K562 (cell line): Measurements from ENCODE around the gene PTPN1. TPM values are rescaled to one million over a fixed set of nuclear protein-coding genes. Genes with fewer than 3 reads are reported as not detected.

Experiments
- ATAC-seq: fragments of 200-7000 bp; cut with Tn5 transposase; 3 replicates; pipeline ENCODE4 v1.9.1; 2020; ENCODE audit warnings: moderate library complexity
- BruUV-seq: library from RNA; stranded (reverse); fragments of 400-500 nt; replicated peaks from 2 replicates; lab custom pipeline; 2021; lab: Mats Ljungman, UMichigan
- CTCF ChIA-PET: fragments of 300-600 bp; formaldehyde crosslinking; extraction: SDS; loops from one replicate; lab custom pipeline; 2021; ENCODE audit warnings: low intra/inter-chr PET ratio; lab: Yijun Ruan, JAX
- POLR2A ChIA-PET: fragments of 300-600, 350-650 bp; sonication (Branson Sonifier 250); formaldehyde crosslinking; extraction: SDS; loops from one replicate; lab custom pipeline; 2021; ENCODE audit warnings: antibody characterized with exemption, inconsistent platforms; lab: Yijun Ruan, JAX
- DNase-seq, 4 experiments: peaks; one replicate each; pipeline versions ENCODE4 v3.0.0 to v3.0.0-alpha.2; 2011 to 2018; ENCODE audit warnings: low spot score in 3 of 4, mixed read lengths in 3 of 4; ENCODE audit errors: extremely low read depth in 1 of 4
- FAIRE-seq: peaks from 2 replicates; lab custom pipeline; 2011; peaks lifted over from hg19 to GRCh38; lab: Jason Lieb, UNC
- H2AFZ ChIP-seq: 2 replicates; pipeline ENCODE4 v1.6.0; 2011; ENCODE audit warnings: low read depth, low read length, control low read depth, inconsistent platforms
- H3K27ac ChIP-seq: fragments of 200-600 bp; 3 replicates; pipeline ENCODE4 v1.8.0; 2011; ENCODE audit warnings: low read depth, mild to moderate bottlenecking, control low read depth, inconsistent platforms, low read length, moderate library complexity, mixed read lengths; ENCODE audit errors: extremely low read depth
- H3K27me3 ChIP-seq, 2 experiments: fragments of 300-600 bp in 1 of 2; 2 replicates in 1 of 2; 3 replicates in 1 of 2; pipeline versions ENCODE4 v1.6.0 to v1.8.0; 2011; ENCODE audit warnings: inconsistent platforms in 2 of 2, low read length in 2 of 2, mild to moderate bottlenecking in 1 of 2, mixed read lengths in 1 of 2, moderate library complexity in 1 of 2; ENCODE audit not compliant: control insufficient read depth in 2 of 2, insufficient read depth in 2 of 2
- H3K36me3 ChIP-seq: fragments of 300-600 bp; 3 replicates; pipeline ENCODE4 v1.8.0; 2011; ENCODE audit warnings: mild to moderate bottlenecking, low read length, inconsistent platforms; ENCODE audit not compliant: control insufficient read depth, insufficient read depth
- H3K4me1 ChIP-seq, 2 experiments: fragments of 200-600 bp in 1 of 2; replicated peaks in 1 of 2; 2 replicates in 1 of 2; 3 replicates in 1 of 2; pipeline versions ENCODE4 v1.5.1 to v1.8.0; 2011; ENCODE audit warnings: inconsistent platforms in 2 of 2, low read length in 2 of 2, mild to moderate bottlenecking in 1 of 2, mixed read lengths in 1 of 2, moderate library complexity in 1 of 2; ENCODE audit not compliant: control insufficient read depth in 2 of 2, insufficient read depth in 2 of 2
- H3K4me2 ChIP-seq: 2 replicates; pipeline ENCODE4 v1.6.1; 2011; ENCODE audit warnings: low read length, control low read depth, inconsistent platforms, mixed read lengths; ENCODE audit not compliant: insufficient read depth
- H3K4me3 ChIP-seq: fragments of 200-600 bp; sonication (generic), shearing (Covaris generic); 2 replicates; pipeline ENCODE4 v1.5.1; 2016; ENCODE audit warnings: control low read depth, inconsistent platforms
- H3K79me2 ChIP-seq: fragments of 200-600 bp; 3 replicates; pipeline ENCODE4 v1.8.0; 2011; ENCODE audit warnings: low read length, inconsistent platforms; ENCODE audit not compliant: control insufficient read depth, insufficient read depth
- H3K9ac ChIP-seq, 2 experiments: 2 replicates each; pipeline versions ENCODE4 v1.6.0 to v1.6.1; 2011; ENCODE audit warnings: low read depth in 2 of 2, low read length in 2 of 2, control low read depth in 1 of 2, inconsistent platforms in 1 of 2, mild to moderate bottlenecking in 1 of 2, mixed read lengths in 1 of 2; ENCODE audit not compliant: insufficient read depth in 1 of 2
- H3K9me1 ChIP-seq: one replicate; pipeline ENCODE4 v1.6.0; 2011; ENCODE audit warnings: inconsistent platforms, mild to moderate bottlenecking, low read length, moderate library complexity; ENCODE audit not compliant: control insufficient read depth, insufficient read depth
- H3K9me3 ChIP-seq: replicated peaks from 2 replicates; pipeline ENCODE4 v1.5.1; 2011; ENCODE audit warnings: low read depth, low read length, inconsistent platforms; ENCODE audit not compliant: control insufficient read depth, insufficient read depth
- H4K20me1 ChIP-seq: replicated peaks from 2 replicates; pipeline ENCODE4 v1.6.1; 2011; ENCODE audit warnings: low read length, inconsistent platforms, mixed read lengths; ENCODE audit not compliant: control insufficient read depth, insufficient read depth
- BHLHE40 ChIP-seq: IDR thresholded peaks from 2 replicates; pipeline ENCODE4 v1.6.1; 2011; ENCODE audit warnings: low read length, improper control_type of control experiment
- ELK1 ChIP-seq: sonication (generic); formaldehyde crosslinking; IDR thresholded peaks from 2 replicates; pipeline ENCODE4 v1.8.1; 2022; ENCODE audit warnings: missing genetic modification reagents
- GATA2 ChIP-seq: sonication (generic); formaldehyde crosslinking; IDR thresholded peaks from 2 replicates; pipeline ENCODE4 v1.4.0; 2020; ENCODE audit warnings: mild to moderate bottlenecking, missing genetic modification reagents
- GATAD2A ChIP-seq: fragments of 450-650 bp; IDR thresholded peaks from 2 replicates; pipeline ENCODE4 v1.6.1; 2017
- MBD1 ChIP-seq: fragments of 250-450 bp; sonication (Bioruptor Pico); IDR thresholded peaks from 2 replicates; pipeline ENCODE4 v1.8.0; 2022; ENCODE audit warnings: inconsistent platforms
- MED1 ChIP-seq: sonication (generic); formaldehyde crosslinking; IDR thresholded peaks from 2 replicates; pipeline ENCODE4 v1.8.1; 2023; ENCODE audit warnings: missing genetic modification reagents, borderline replicate concordance
- NRF1 ChIP-seq, 2 experiments: fragments of 450-650 bp; IDR thresholded peaks in 1 of 2; conservative IDR thresholded peaks in 1 of 2; 2 replicates each; pipeline ENCODE4 v1.6.1; 2014; ENCODE audit warnings: mild to moderate bottlenecking in 2 of 2
- TARDBP ChIP-seq: fragments of 450-650 bp; IDR thresholded peaks from 2 replicates; pipeline ENCODE4 v1.6.1; 2016
- ZNF140 ChIP-seq: fragments of 250-450 bp; sonication (Bioruptor Pico); IDR thresholded peaks from 2 replicates; pipeline ENCODE4 v1.8.0; 2021; ENCODE audit warnings: moderate library complexity, mild to moderate bottlenecking, inconsistent platforms
- ZNF395 ChIP-seq: fragments of 200-800 bp; sonication (Bioruptor generic); IDR thresholded peaks from 2 replicates; pipeline ENCODE4 v1.6.1; 2017; ENCODE audit warnings: missing genetic modification characterization, missing compliant biosample characterization
- ZNF407 ChIP-seq: fragments of 450-650 bp; IDR thresholded peaks from 2 replicates; pipeline ENCODE4 v1.6.1; 2016; ENCODE audit warnings: low read depth
- WGBS: fragments of 100-300 bp; shearing (Covaris generic); methylation state at CpG from one replicate; pipeline ENCODE4 v1.1.6; 2016; ENCODE audit warnings: low coverage, mixed read lengths; ENCODE audit not compliant: insufficient coverage; ENCODE audit errors: missing lambda C conversion rate; 5-methylcytosine and 5-hydroxymethylcytosine counted together
- in situ Hi-C: fragments of 300-500 bp; cut with MboI; formaldehyde crosslinking; loops from 4 replicates; pipeline ENCODE4 v1.15.0; 2018; ENCODE audit warnings: inconsistent platforms, mixed read lengths
- intact Hi-C: fragments of 100-400 bp; cut with micrococcal nuclease; formaldehyde crosslinking; loops from 2 replicates; pipeline ENCODE4 v1.14.2; 2022
- polyA plus RNA-seq, 8 experiments: library from polyadenylated mRNA; depleted of rRNA in 4 of 8; stranded (reverse) in 5 of 8; unstranded in 3 of 8; fragments of >200 nt; fragmentation: Nextera tagmentation in 2 of 8; fragmentation: Illumina TruSeq in 1 of 8; extraction: Ambion mirVana in 2 of 8; extraction: Trizol in 1 of 8; gene quantifications; 2 replicates each; pipeline versions ENCODE4 v1.2.1 to v1.2.3, GENCODE V29; 2011 to 2014; ENCODE audit warnings: inconsistent platforms in 1 of 8, missing spikeins in 1 of 8
- total RNA-seq, 7 experiments: library from RNA; depleted of rRNA in 6 of 7; stranded (reverse); fragments of >200 nt in 6 of 7; fragmentation: Illumina TruSeq in 2 of 7; extraction: Trizol in 2 of 7; gene quantifications; 2 replicates each; pipeline versions ENCODE4 v1.2.1 to v1.2.3, GENCODE V29; 2011 to 2021; ENCODE audit warnings: low replicate concordance in 1 of 7

The PTPN1 gene
- total and polyA plus RNA-seq, 9 of the 15 experiments (the other 6 are each of a cell fraction or from before 2014, with no cell fraction given): 11.0 to 85.3 (median 54.0) TPM

GRCh38 chr20:50548396-50548795 lies 38.2 kb downstream of the PTPN1 start:
- DNase-seq (no peak), FAIRE-seq (no peak), ATAC-seq (no peak)
- no TSS peak for BruUV-seq
- 97% methylated on average over 5 of the region's 5 CpGs for WGBS
- Histone ChIP-seq H3K4me2 (no peak overlapping the region), H3K4me1 (no peaks in the 10 kb centered on the region; a peak in 2 of 5 replicates), H3K9me3 (no peaks in the 10 kb centered on the region), H3K79me2 (peaks cover 92% of the 10 kb centered on the region), H3K4me3 (no peak overlapping the region), H3K36me3 (peaks cover 53% of the 10 kb centered on the region; the same call in 1 of the 3 replicates), H3K9ac (no peak overlapping the region), H2AFZ (no peak overlapping the region), H3K9me1 (no peaks in the 10 kb centered on the region), H4K20me1 (0 out of 2 replicates have a peak, but pooled peaks cover 4% of the 10 kb centered on the region), H3K27me3 (no peaks in the 10 kb centered on the region), H3K27ac (no peak overlapping the region)
- in situ Hi-C loops: no loop called here
- TF ChIP-seq MBD1 (CRISPR knock-in tag) (no peak), GATA2 (CRISPR knock-in tag) (no peak), ZNF407 (no peak), BHLHE40 (no peak), NRF1 (conservative IDR thresholded peaks at IDR 0.05 in 1 of 2, IDR thresholded peaks at IDR 0.05 in 1 of 2) (no peak), TARDBP (no peak), ZNF140 (CRISPR knock-in tag) (no peak), ELK1 (CRISPR knock-in tag) (no peak), ZNF395 (no peak), GATAD2A (no peak), MED1 (CRISPR knock-in tag) (no peak)
- intact Hi-C loops: no loop called here
- ChIA-PET CTCF (no interaction called here), POLR2A (interaction anchor here (1.9 to 2.6 kb wide), 2 partner anchors 10 to 14 kb away, joined by 10 to 11 read pairs; no protein-coding TSS in a partner anchor)
